WTC11 (cell line): Measurements from ENCODE around the gene IL13RA1. TPM values are rescaled to one million over a fixed set of nuclear protein-coding genes. Genes with fewer than 3 reads are reported as not detected.
A peak's percentile ranks its signal among the peaks of the same experiment; 100 is the strongest.

Source experiments
- ATAC-seq: fragments of 200-7000 bp; cut with Tn5 transposase; 2 replicates; pipeline ENCODE4 v1.10.0; 2021; ENCODE audit warnings: mild to moderate bottlenecking, moderate library complexity
- CTCF ChIA-PET: fragments of 300-600 bp; sonication (Branson Sonifier 250); formaldehyde crosslinking; loops from one replicate; lab custom pipeline; 2021; ENCODE audit warnings: antibody characterized with exemption; lab: Charles Lee
- POLR2A ChIA-PET: fragments of 350-600 bp; sonication (Branson Sonifier 250); formaldehyde crosslinking; loops from one replicate; lab custom pipeline; 2021; ENCODE audit warnings: antibody characterized with exemption; lab: Charles Lee
- DNase-seq: peaks from one replicate; pipeline ENCODE4 v3.0.0; 2021; ENCODE audit warnings: low spot score
- H3K27ac Mint-ChIP-seq: 2 replicates; pipeline ENCODE4 v1.8.0; 2021; ENCODE audit warnings: mixed read lengths
- H3K27me3 Mint-ChIP-seq: 2 replicates; pipeline ENCODE4 v1.8.0; 2021; ENCODE audit warnings: low read depth, mild to moderate bottlenecking, moderate library complexity, mixed read lengths
- H3K36me3 Mint-ChIP-seq: 2 replicates; pipeline ENCODE4 v1.8.0; 2021; ENCODE audit warnings: mixed read lengths
- H3K4me1 Mint-ChIP-seq: 2 replicates; pipeline ENCODE4 v1.8.0; 2022; ENCODE audit warnings: mixed read lengths
- H3K4me3 Mint-ChIP-seq: 2 replicates; pipeline ENCODE4 v1.8.0; 2021; ENCODE audit warnings: mild to moderate bottlenecking, moderate library complexity, mixed read lengths
- H3K9me3 Mint-ChIP-seq: 2 replicates; pipeline ENCODE4 v1.8.0; 2021; ENCODE audit warnings: mixed read lengths
- ATF1 ChIP-seq: sonication (generic); formaldehyde crosslinking; IDR thresholded peaks from 2 replicates; pipeline ENCODE4 v1.8.1; 2023; ENCODE audit warnings: mild to moderate bottlenecking, moderate library complexity, missing genetic modification reagents
- CREM ChIP-seq: sonication (generic); formaldehyde crosslinking; IDR thresholded peaks from 2 replicates; pipeline ENCODE4 v1.8.1; 2022; ENCODE audit warnings: mild to moderate bottlenecking, missing genetic modification reagents, moderate library complexity
- ETV6 ChIP-seq: sonication (generic); formaldehyde crosslinking; IDR thresholded peaks from 2 replicates; pipeline ENCODE4 v1.8.1; 2022; ENCODE audit warnings: mild to moderate bottlenecking, missing genetic modification reagents
- FOXJ3 ChIP-seq: sonication (generic); formaldehyde crosslinking; IDR thresholded peaks from 2 replicates; pipeline ENCODE4 v1.9.0; 2021; ENCODE audit warnings: missing genetic modification reagents, mild to moderate bottlenecking, borderline replicate concordance
- FOXP1 ChIP-seq: sonication (generic); formaldehyde crosslinking; IDR thresholded peaks from 2 replicates; pipeline ENCODE4 v1.8.0; 2022; ENCODE audit warnings: missing genetic modification reagents, mild to moderate bottlenecking, moderate library complexity, borderline replicate concordance
- GABPB1 ChIP-seq: sonication (generic); formaldehyde crosslinking; IDR thresholded peaks from 2 replicates; pipeline ENCODE4 v1.8.1; 2023; ENCODE audit warnings: mild to moderate bottlenecking, missing genetic modification reagents
- GRHL2 ChIP-seq: fragments of 250-450 bp; sonication (Bioruptor Pico); IDR thresholded peaks from 2 replicates; pipeline ENCODE4 v1.8.0; 2022; ENCODE audit warnings: mild to moderate bottlenecking, moderate library complexity; ENCODE audit not compliant: insufficient replicate concordance, severe bottlenecking
- KAT7 ChIP-seq: sonication (generic); formaldehyde crosslinking; IDR thresholded peaks from 2 replicates; pipeline ENCODE4 v1.8.1; 2023; ENCODE audit warnings: missing genetic modification reagents, mild to moderate bottlenecking, borderline replicate concordance
- NR2C2 ChIP-seq: sonication (generic); formaldehyde crosslinking; IDR thresholded peaks from 2 replicates; pipeline ENCODE4 v1.8.0; 2022; ENCODE audit warnings: mild to moderate bottlenecking, missing genetic modification reagents
- TEAD1 ChIP-seq: sonication (generic); formaldehyde crosslinking; IDR thresholded peaks from 2 replicates; pipeline ENCODE4 v1.8.0; 2022; ENCODE audit warnings: mild to moderate bottlenecking, missing genetic modification reagents
- TP53 ChIP-seq: sonication (generic); formaldehyde crosslinking; IDR thresholded peaks from 2 replicates; pipeline ENCODE4 v1.8.1; 2023; ENCODE audit warnings: mild to moderate bottlenecking, missing genetic modification reagents
- ZNF232 ChIP-seq: sonication (generic); formaldehyde crosslinking; IDR thresholded peaks from 2 replicates; pipeline ENCODE4 v1.8.0; 2022; ENCODE audit warnings: mild to moderate bottlenecking, missing genetic modification reagents
- total RNA-seq: library from RNA; stranded (reverse); gene quantifications from 3 replicates; pipeline ENCODE4 v1.2.3, GENCODE V29; 2021
- TF ChIP-seq, protein P1 (sequence below): sonication (generic); formaldehyde crosslinking; IDR thresholded peaks from 2 replicates; pipeline ENCODE4 v1.8.0; 2023; ENCODE audit warnings: missing genetic modification reagents
- TF ChIP-seq, protein P2 (sequence below): fragments of 200-600 bp; IDR thresholded peaks from 2 replicates; pipeline ENCODE4 v1.8.0; 2022; ENCODE audit warnings: antibody characterized with exemption
- TF ChIP-seq, protein P3 (sequence below): fragments of 250-450 bp; sonication (Bioruptor Pico); IDR thresholded peaks from 2 replicates; pipeline ENCODE4 v2.1.2; 2022; ENCODE audit warnings: mild to moderate bottlenecking, moderate library complexity
- TF ChIP-seq, protein P4 (sequence below): fragments of 250-450 bp; sonication (Bioruptor Pico); conservative IDR thresholded peaks from 2 replicates; pipeline ENCODE4 v1.9.0; 2021; ENCODE audit warnings: mild to moderate bottlenecking
- TF ChIP-seq, protein P5 (sequence below): sonication (generic); formaldehyde crosslinking; IDR thresholded peaks from 2 replicates; pipeline ENCODE4 v1.8.0; 2023; ENCODE audit warnings: missing genetic modification reagents, mild to moderate bottlenecking, borderline replicate concordance
- TF ChIP-seq, protein P6 (sequence below): sonication (generic); formaldehyde crosslinking; IDR thresholded peaks from 2 replicates; pipeline ENCODE4 v1.8.1; 2023; ENCODE audit warnings: mild to moderate bottlenecking, missing genetic modification reagents
- TF ChIP-seq, protein P7 (sequence below): sonication (generic); formaldehyde crosslinking; IDR thresholded peaks from 2 replicates; pipeline ENCODE4 v1.8.0; 2022; ENCODE audit warnings: mild to moderate bottlenecking, missing genetic modification reagents
- TF ChIP-seq, protein P8 (sequence below): fragments of 250-450 bp; sonication (Bioruptor Pico); IDR thresholded peaks from 2 replicates; pipeline ENCODE4 v1.9.0; 2021; ENCODE audit warnings: mild to moderate bottlenecking
- TF ChIP-seq, protein P9 (sequence below): sonication (generic); formaldehyde crosslinking; IDR thresholded peaks from 2 replicates; pipeline ENCODE4 v1.8.0; 2022; ENCODE audit warnings: mild to moderate bottlenecking, missing genetic modification reagents

Gene IL13RA1
- total RNA-seq, 1 experiment from 2014 or later: 11.1 TPM

DNA sequence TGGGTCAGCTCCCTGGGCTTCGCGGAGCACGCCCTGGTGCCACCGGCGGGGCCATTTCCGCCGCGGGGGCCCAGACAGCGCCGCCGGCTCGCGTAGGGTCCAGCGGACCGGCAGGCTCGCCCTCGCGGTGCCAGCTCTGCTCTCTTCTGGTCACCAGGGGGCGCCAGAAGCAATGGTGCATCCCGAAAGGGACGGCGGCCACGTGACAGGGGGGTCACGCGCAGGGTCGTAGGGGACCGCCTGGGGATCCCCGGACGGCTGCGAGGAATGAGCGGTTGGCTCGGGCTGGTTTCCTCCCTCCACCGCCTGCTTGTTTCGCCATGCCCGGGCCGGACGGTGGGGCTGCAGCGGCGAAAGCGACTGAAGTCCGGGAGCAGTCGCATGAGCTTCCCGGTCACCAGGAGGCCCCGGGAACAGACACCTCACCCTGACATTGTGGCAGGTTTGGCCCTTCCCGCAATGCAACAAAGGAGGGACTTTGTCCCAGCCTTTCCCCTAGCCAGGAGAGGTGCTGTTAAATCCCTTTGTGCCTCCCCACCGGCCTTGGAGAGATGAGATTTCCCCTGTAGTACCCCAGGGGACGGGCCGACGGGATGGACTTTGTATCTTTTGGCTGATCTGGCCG is 112.0 kb downstream of the IL13RA1 start:
- Mint-ChIP-seq H3K4me3 (peak overlapping the region; percentile 62), H3K27ac (no peak overlapping the region), H3K9me3 (no peaks in the 10 kb centered on the region), H3K4me1 (peaks cover 9% of the 10 kb centered on the region), H3K36me3 (no peaks in the 10 kb centered on the region), H3K27me3 (peaks cover 38% of the 10 kb centered on the region)
- ChIA-PET CTCF (interaction anchor here (0.6 to 1.8 kb wide), 28 partner anchors 8 to 1087 kb away, joined by 3 to 34 read pairs (median 4); partner anchors contain the start of genes LONRF3 and ZCCHC12), POLR2A (interaction anchor here (1.3 kb wide), 1 partner anchor 16 kb away, joined by 3 read pairs; the partner anchor contains the start of gene ZCCHC12)
- DNase-seq (peak; percentile 91), ATAC-seq (peak; percentile 95)
- TF ChIP-seq, protein P1, sequence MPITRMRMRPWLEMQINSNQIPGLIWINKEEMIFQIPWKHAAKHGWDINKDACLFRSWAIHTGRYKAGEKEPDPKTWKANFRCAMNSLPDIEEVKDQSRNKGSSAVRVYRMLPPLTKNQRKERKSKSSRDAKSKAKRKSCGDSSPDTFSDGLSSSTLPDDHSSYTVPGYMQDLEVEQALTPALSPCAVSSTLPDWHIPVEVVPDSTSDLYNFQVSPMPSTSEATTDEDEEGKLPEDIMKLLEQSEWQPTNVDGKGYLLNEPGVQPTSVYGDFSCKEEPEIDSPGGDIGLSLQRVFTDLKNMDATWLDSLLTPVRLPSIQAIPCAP: no peak
- TF ChIP-seq FOXP1 (CRISPR knock-in tag) (no peak), NR2C2 (CRISPR knock-in tag) (no peak), FOXJ3 (CRISPR knock-in tag) (no peak), TEAD1 (CRISPR knock-in tag) (no peak), ATF1 (CRISPR knock-in tag) (no peak), ZNF232 (CRISPR knock-in tag) (0 out of 2 replicates have a peak, but pooled peaks have one; percentile 27), GABPB1 (CRISPR knock-in tag) (peak; percentile 38; the same call in 1 of the 2 replicates), CREM (CRISPR knock-in tag) (no peak), TP53 (CRISPR knock-in tag) (no peak), KAT7 (CRISPR knock-in tag) (no peak), GRHL2 (CRISPR knock-in tag) (no peak), ETV6 (CRISPR knock-in tag) (0 out of 2 replicates have a peak, but pooled peaks have one; percentile 49)
- TF ChIP-seq, protein P2, sequence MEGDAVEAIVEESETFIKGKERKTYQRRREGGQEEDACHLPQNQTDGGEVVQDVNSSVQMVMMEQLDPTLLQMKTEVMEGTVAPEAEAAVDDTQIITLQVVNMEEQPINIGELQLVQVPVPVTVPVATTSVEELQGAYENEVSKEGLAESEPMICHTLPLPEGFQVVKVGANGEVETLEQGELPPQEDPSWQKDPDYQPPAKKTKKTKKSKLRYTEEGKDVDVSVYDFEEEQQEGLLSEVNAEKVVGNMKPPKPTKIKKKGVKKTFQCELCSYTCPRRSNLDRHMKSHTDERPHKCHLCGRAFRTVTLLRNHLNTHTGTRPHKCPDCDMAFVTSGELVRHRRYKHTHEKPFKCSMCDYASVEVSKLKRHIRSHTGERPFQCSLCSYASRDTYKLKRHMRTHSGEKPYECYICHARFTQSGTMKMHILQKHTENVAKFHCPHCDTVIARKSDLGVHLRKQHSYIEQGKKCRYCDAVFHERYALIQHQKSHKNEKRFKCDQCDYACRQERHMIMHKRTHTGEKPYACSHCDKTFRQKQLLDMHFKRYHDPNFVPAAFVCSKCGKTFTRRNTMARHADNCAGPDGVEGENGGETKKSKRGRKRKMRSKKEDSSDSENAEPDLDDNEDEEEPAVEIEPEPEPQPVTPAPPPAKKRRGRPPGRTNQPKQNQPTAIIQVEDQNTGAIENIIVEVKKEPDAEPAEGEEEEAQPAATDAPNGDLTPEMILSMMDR: peak; percentile 54; the same call in 1 of the 2 replicates
- TF ChIP-seq, protein P3, sequence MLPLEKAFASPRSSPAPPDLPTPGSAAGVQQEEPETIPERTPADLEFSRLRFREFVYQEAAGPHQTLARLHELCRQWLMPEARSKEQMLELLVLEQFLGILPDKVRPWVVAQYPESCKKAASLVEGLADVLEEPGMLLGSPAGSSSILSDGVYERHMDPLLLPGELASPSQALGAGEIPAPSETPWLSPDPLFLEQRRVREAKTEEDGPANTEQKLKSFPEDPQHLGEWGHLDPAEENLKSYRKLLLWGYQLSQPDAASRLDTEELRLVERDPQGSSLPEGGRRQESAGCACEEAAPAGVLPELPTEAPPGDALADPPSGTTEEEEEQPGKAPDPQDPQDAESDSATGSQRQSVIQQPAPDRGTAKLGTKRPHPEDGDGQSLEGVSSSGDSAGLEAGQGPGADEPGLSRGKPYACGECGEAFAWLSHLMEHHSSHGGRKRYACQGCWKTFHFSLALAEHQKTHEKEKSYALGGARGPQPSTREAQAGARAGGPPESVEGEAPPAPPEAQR (CRISPR knock-in tag): no peak
- TF ChIP-seq, protein P4, sequence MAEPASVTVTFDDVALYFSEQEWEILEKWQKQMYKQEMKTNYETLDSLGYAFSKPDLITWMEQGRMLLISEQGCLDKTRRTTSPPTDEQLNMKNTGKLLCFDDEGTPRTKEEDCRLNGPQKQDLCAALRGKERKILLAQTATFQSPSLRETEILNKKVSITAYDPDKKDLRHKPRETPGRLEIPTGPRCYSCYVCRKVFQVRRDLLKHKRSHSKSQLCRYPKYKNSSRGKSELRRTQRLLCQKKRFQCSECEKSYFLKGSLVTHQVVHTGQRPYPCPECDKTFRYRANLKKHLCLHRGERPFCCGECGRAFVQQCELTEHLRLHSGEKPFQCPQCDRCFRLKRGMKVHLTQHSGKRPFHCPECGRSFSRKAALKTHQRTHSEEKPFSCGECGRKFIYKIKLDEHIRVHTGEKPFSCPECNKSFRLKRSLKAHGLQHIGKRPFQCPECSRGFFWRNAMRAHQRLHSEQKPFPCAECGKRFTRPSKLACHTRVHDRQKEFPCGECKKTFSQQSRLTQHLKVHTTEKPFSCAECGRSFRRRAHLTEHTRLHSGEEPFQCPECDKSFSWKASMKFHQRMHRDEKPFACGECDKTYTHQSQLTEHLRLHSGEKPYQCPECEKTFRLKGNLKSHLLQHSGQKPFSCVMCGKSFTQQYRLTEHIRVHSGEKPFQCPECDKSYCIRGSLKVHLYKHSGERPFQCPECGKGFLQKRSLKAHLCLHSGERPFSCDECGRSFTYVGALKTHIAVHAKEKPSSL (CRISPR knock-in tag): no peak
- TF ChIP-seq, protein P5, sequence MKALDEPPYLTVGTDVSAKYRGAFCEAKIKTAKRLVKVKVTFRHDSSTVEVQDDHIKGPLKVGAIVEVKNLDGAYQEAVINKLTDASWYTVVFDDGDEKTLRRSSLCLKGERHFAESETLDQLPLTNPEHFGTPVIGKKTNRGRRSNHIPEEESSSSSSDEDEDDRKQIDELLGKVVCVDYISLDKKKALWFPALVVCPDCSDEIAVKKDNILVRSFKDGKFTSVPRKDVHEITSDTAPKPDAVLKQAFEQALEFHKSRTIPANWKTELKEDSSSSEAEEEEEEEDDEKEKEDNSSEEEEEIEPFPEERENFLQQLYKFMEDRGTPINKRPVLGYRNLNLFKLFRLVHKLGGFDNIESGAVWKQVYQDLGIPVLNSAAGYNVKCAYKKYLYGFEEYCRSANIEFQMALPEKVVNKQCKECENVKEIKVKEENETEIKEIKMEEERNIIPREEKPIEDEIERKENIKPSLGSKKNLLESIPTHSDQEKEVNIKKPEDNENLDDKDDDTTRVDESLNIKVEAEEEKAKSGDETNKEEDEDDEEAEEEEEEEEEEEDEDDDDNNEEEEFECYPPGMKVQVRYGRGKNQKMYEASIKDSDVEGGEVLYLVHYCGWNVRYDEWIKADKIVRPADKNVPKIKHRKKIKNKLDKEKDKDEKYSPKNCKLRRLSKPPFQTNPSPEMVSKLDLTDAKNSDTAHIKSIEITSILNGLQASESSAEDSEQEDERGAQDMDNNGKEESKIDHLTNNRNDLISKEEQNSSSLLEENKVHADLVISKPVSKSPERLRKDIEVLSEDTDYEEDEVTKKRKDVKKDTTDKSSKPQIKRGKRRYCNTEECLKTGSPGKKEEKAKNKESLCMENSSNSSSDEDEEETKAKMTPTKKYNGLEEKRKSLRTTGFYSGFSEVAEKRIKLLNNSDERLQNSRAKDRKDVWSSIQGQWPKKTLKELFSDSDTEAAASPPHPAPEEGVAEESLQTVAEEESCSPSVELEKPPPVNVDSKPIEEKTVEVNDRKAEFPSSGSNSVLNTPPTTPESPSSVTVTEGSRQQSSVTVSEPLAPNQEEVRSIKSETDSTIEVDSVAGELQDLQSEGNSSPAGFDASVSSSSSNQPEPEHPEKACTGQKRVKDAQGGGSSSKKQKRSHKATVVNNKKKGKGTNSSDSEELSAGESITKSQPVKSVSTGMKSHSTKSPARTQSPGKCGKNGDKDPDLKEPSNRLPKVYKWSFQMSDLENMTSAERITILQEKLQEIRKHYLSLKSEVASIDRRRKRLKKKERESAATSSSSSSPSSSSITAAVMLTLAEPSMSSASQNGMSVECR (CRISPR knock-in tag): no peak
- TF ChIP-seq, protein P6, sequence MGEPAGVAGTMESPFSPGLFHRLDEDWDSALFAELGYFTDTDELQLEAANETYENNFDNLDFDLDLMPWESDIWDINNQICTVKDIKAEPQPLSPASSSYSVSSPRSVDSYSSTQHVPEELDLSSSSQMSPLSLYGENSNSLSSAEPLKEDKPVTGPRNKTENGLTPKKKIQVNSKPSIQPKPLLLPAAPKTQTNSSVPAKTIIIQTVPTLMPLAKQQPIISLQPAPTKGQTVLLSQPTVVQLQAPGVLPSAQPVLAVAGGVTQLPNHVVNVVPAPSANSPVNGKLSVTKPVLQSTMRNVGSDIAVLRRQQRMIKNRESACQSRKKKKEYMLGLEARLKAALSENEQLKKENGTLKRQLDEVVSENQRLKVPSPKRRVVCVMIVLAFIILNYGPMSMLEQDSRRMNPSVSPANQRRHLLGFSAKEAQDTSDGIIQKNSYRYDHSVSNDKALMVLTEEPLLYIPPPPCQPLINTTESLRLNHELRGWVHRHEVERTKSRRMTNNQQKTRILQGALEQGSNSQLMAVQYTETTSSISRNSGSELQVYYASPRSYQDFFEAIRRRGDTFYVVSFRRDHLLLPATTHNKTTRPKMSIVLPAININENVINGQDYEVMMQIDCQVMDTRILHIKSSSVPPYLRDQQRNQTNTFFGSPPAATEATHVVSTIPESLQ: no peak
- TF ChIP-seq, protein P7, sequence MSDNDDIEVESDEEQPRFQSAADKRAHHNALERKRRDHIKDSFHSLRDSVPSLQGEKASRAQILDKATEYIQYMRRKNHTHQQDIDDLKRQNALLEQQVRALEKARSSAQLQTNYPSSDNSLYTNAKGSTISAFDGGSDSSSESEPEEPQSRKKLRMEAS (CRISPR knock-in tag): peak; percentile 89
- TF ChIP-seq, protein P8, sequence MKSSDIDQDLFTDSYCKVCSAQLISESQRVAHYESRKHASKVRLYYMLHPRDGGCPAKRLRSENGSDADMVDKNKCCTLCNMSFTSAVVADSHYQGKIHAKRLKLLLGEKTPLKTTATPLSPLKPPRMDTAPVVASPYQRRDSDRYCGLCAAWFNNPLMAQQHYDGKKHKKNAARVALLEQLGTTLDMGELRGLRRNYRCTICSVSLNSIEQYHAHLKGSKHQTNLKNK (CRISPR knock-in tag): no peak
- TF ChIP-seq, protein P9, sequence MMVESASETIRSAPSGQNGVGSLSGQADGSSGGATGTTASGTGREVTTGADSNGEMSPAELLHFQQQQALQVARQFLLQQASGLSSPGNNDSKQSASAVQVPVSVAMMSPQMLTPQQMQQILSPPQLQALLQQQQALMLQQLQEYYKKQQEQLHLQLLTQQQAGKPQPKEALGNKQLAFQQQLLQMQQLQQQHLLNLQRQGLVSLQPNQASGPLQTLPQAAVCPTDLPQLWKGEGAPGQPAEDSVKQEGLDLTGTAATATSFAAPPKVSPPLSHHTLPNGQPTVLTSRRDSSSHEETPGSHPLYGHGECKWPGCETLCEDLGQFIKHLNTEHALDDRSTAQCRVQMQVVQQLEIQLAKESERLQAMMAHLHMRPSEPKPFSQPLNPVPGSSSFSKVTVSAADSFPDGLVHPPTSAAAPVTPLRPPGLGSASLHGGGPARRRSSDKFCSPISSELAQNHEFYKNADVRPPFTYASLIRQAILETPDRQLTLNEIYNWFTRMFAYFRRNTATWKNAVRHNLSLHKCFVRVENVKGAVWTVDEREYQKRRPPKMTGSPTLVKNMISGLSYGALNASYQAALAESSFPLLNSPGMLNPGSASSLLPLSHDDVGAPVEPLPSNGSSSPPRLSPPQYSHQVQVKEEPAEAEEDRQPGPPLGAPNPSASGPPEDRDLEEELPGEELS (CRISPR knock-in tag): 0 out of 2 replicates have a peak, but pooled peaks have one; percentile 28
